Activated T-cell treated with anti-CD3 and anti-CD28 coated beads for 24 hours (primary cell): ENCODE measurements around the gene SNX30.

Experiments used
- DNase-seq: peaks from one replicate; pipeline ENCODE4 v3.0.0-alpha.2; 2020; ENCODE audit warnings: low read depth

Gene SNX30

GRCh38 chr9:112886351-112886750 is 135.8 kb downstream of the SNX30 start:
- no peak for DNase-seq

DNA sequence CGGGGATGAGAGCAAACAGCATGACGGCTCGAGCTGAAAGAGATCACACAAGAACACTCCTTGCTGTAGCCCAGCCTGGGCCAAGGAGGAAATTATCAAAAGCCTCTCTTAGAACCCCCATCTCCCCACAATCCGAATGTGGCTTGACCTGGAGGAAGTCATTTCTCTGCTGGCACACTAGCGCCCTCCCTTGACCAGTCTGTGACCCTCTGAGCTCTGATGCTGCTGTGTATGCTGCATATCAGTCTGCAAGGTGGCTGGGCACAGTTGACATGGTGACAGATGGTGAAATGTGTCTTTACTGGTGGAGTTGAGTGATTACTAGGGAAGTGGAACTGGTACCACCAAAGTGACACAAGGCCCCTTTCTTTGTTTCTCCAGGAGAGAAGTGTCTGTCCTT is 136.8 kb downstream of the SNX30 start:
- no peak for DNase-seq

GRCh38 chr9:112890106-112891081 is 139.8 kb downstream of the SNX30 start, which contains the start of gene SLC46A2:
Gene SLC46A2, minus strand, starts transcription at chr9:112890876. Its CDS starts 195 bp downstream, at chr9:112890681.
- no peak for DNase-seq

DNA sequence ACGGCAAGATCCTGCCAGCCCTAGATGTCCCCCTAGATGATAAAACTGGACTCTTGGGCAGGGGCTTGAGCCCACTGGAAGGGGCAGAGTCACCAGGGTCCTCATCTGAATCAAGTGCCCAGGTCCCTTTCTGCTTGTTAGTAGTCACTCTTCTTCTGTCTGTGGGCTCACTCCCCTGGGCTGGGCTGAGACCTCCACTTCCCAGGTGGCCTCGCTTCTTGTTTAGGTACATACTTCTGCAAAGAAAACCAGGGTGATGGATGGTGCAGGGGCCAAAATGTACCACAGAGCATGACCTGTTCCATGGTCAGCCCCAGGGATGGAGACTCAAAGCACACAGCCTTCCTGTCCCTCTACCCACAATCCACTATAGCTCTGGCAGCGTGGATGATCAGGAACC is 141.0 kb downstream of the SNX30 start:
- no peak for DNase-seq

GRCh38 chr9:112892981-112893380 is 142.4 kb downstream of the SNX30 start:
- no peak for DNase-seq

- no peak for DNase-seq
Measured at GRCh38 chr9:112894041-112894440, 143.5 kb downstream of the SNX30 start.

GRCh38 chr9:112894699-112895098 is 144.1 kb downstream of the SNX30 start:
- no peak for DNase-seq

GRCh38 chr9:112896131-112896530 is 145.6 kb downstream of the SNX30 start:
- DNase-seq: no peak

DNA sequence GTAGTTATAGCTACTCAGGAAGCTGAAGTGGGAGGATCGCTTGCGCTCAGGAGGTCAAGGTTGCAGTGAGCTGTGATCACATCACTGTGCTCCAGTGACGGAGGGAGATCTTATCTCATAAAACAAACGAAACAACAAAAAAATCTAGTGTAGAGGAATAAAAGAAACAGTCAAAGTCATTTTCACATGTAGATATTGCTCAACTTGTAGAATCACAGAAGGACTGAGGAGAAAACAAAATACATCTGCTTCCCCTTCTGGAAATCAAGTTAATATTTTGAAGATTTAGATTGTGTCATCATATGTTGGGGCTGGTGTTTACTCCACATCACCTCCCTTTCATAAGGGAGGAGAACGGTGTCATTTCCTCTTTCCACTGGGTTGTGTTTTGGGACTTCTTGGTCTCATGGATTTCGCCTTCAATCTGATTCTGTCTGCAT is 148.3 kb downstream of the SNX30 start:
- DNase-seq: no peak

- DNase-seq: no peak
Measured at GRCh38 chr9:112900488-112900887, 149.9 kb downstream of the SNX30 start.

- no peak for DNase-seq
Measured at GRCh38 chr9:112900901-112901300, 150.3 kb downstream of the SNX30 start.

DNA sequence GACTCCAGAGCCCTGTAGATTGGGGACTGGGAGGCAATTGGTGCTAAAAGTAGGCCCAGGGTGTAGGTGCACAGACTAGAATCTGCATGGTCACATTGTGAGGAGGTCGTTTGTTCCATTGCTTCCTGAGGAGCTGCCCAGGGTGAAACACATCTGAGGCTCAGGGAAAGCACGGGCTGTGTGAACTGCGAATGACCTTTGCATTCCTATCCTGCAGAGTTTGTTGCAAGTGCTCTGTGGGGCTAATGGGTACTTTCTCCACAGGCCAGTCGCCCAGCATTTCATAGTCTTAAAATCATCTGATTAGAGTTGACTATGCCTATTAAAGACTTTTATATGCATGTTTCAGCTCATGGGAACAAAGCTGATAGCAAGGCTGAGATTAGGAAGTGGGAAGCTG is 154.5 kb downstream of the SNX30 start:
- DNase-seq: no peak

GRCh38 chr9:112911736-112912135 is 161.2 kb downstream of the SNX30 start:
- DNase-seq: no peak

GRCh38 chr9:112912636-112913035 is 162.1 kb downstream of the SNX30 start:
- no peak for DNase-seq

DNA sequence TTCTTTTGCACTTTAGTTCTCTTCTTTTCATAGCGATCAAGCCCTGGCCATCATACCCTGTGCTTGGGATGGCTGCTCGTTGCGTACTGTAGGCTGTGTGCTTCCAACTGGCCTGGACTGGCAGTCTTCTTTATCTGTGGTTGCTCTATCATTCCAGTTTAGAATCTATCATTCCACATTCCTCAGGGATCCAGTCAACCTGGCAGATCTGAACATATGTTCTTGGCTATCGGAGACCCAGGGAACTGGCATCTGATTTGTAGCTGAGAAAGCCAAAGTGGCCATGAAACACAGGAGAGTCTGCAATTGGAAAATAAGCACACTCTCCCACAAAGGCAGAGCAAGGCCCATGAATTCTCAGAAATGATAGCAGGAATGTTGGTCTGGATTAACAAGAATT is 162.8 kb downstream of the SNX30 start:
- no peak for DNase-seq

DNA sequence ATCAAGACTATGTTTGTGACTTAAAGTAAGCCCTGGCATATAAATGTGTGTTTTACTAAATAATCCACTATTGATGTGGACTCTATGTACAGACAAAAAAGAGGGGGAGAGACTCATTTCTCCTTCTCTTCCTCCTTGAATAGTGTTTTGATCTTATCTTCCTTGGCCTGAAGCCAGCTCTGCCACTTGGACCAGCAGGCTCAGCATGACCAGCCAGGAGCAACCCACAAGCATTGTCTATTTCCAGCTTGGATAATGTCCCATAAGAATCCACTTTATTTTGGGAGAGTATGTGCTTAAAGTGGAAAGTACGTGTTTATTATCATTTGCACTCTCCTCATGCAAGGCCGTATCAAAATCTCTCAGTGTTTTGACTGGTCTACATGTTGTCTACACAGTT is 164.0 kb downstream of the SNX30 start:
- no peak for DNase-seq

DNA sequence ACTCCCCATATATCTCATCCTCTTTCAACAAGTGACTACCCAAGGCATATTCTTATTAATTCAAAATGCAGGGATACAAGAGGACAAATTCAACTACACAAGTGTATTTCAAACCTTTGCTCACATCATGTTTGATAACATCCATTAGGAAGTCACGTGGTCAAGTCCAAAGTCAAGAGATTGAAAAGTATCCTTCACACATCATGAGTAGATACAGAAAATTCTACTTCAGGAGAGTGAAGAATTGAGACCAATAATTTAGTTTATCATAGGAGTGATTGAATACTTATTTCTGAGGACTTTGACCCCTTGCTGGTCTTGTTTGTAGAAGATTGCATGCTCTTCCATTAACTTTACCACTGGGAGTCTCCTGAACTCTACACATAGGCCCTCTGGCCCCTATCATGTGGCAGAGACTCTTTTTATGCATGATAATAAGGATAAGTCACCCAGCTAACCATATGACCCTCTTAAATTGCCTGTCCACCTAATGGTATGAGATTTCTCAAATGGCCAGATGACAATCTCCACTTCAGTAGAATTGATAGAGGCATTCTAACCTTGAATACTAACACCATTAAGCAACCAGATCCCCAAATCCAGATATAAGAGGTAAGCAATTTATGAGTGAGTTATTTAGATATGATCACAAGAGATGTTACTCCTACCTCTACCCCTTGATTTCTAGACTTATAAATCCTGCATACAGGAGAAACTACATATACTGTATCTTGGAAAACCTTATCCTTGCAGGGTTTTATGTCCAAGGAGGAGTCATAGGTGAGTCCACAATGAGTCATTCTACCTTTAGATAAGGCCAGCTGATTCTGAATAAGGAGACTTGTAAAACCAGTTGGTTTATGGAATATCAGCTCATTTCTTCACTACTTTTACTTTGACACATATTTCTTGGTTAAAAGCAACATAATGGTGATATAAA is 166.8 kb downstream of the SNX30 start:
- DNase-seq: no peak

GRCh38 chr9:112917987-112918362 is 167.4 kb downstream of the SNX30 start:
- DNase-seq: no peak

- no peak for DNase-seq
Measured at GRCh38 chr9:112921549-112921948, 171.0 kb downstream of the SNX30 start.
